ENCODE results near the gene TOR1AIP2. TPM values are rescaled to one million over a fixed set of nuclear protein-coding genes. Genes with fewer than 3 reads are reported as not detected.
A peak's percentile ranks its signal among the peaks of the same experiment; 100 is the strongest.

Gene TOR1AIP2
- total RNA-seq (10 to 100 TPM; 71.4 to 71.6 TPM), polyA plus RNA-seq (10.1 TPM)

- H3K4me3 Mint-ChIP-seq: peak within 1 kb of the TSS; percentile 89 to 98 (median 93)
- DNase-seq: peak; percentile 74 to 90 (median 79)
- H3K27ac Mint-ChIP-seq: peak within 1 kb of the TSS; percentile 81 to 98 (median 96)
- no peaks in the 10 kb centered on the region for H3K27me3 ChIP-seq (ENCODE audit: insufficient read depth, low read length, poor library complexity, severe bottlenecking)
- H3K4me1 Mint-ChIP-seq: peaks cover 45 to 68% (median 67%) of the 10 kb centered on the region in 3 donors
- H3K36me3 Mint-ChIP-seq: peaks cover 0 to 37% (median 6%) of the 10 kb centered on the region in 3 donors
- H3K4me3 ChIP-seq (ENCODE audit: low read length): peak within 1 kb of the TSS; percentile 90
- no peaks in the 10 kb centered on the region for H3K9me3 Mint-ChIP-seq
- ChIA-PET CTCF (interaction anchor here (1.4 to 2.6 kb wide), 3 partner anchors 10 to 68 kb away, joined by 3 to 13 read pairs (median 3); no protein-coding TSS in a partner anchor), POLR2A (no interaction called here)
- peaks cover 7% of the 10 kb centered on the region for H3K36me3 ChIP-seq (ENCODE audit: insufficient read depth, low read length)
- H3K9me3 ChIP-seq (ENCODE audit: low read length): no peaks in the 10 kb centered on the region
- H3K27me3 Mint-ChIP-seq: no peaks in the 10 kb centered on the region
- peaks cover 27% of the 10 kb centered on the region for H3K4me1 ChIP-seq (ENCODE audit: insufficient read depth, low read length)
- H3K27ac ChIP-seq (ENCODE audit: low read depth, low read length): peak within 1 kb of the TSS; percentile 85
These were observed at the start of gene TOR1AIP2 for GRCh38 chr1:179877586-179878265. Gene TOR1AIP2 (minus strand): TSS chr1:179877803. CDS start chr1:179852665, 25,138 bp downstream.

- Mint-ChIP-seq H3K9me3 (no peaks in the 10 kb centered on the region), H3K27me3 (peaks cover 0 to under 1% of the 10 kb centered on the region in 2 donors), H3K4me3 (no peak overlapping the region), H3K27ac (no peak overlapping the region), H3K4me1 (peaks cover 0 to 6% (median 0%) of the 10 kb centered on the region in 3 donors), H3K36me3 (peaks cover 0 to 1% (median under 1%) of the 10 kb centered on the region in 3 donors)
- Histone ChIP-seq H3K36me3 (ENCODE audit: insufficient read depth, low read length) (no peaks in the 10 kb centered on the region), H3K27me3 (ENCODE audit: insufficient read depth, low read length, poor library complexity, severe bottlenecking) (no peaks in the 10 kb centered on the region), H3K27ac (ENCODE audit: low read depth, low read length) (no peak overlapping the region), H3K9me3 (ENCODE audit: low read length) (no peaks in the 10 kb centered on the region), H3K4me3 (ENCODE audit: low read length) (no peak overlapping the region), H3K4me1 (ENCODE audit: insufficient read depth, low read length) (no peaks in the 10 kb centered on the region)
- POLR2A ChIA-PET: no interaction called here
- CTCF ChIA-PET: no interaction called here
- no peak for DNase-seq
These were observed 49.2 kb upstream of the TOR1AIP2 start for GRCh38 chr1:179926850-179927205.

DNA sequence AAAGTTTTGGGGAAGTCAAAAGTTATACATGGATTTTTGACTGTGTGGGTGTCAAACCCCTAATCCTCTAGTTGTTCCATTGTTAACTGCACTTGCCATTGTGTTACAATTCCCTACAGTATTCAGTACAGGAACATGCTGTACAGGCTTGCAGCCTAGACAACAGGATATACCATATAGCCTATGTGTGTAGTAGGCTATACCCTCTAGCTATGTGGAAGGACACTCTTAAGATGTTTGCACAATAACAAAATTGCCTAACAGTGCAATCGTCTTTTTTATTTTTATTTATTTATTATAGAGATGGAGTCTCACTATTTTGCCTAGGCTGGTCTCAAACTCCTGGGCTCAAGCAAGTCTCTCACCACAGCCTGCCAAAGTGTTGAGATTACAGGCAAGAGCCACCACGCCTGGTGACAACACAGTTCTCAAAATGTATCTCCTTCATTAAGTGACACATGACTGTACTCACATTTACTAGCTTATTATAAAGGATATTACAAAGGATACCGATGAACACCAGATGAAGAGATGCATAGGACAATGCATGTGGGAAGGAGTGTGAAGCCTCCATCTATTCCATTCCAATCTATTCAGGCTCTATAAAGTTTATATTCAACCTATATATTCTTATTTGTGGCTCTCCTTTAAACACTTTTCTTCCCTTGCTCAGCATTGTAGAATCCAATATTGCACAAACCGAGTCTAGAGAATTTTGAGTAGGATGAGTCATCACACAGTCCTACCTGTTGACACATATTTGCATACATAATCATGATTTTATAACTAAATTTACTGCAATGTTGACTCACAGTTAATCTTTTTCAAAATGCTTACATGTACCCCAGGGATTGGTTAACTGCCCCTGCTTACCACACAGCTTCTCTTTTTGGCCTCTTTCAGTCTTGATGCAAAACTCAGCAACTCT is 48.6 kb upstream of the TOR1AIP2 start:
- no peak overlapping the region for H3K4me3 Mint-ChIP-seq
- no peaks in the 10 kb centered on the region for H3K36me3 ChIP-seq (ENCODE audit: insufficient read depth, low read length)
- no peak overlapping the region for H3K27ac Mint-ChIP-seq
- peaks cover 0 to 6% (median 0%) of the 10 kb centered on the region in 3 donors for H3K4me1 Mint-ChIP-seq
- no peaks in the 10 kb centered on the region for H3K4me1 ChIP-seq (ENCODE audit: insufficient read depth, low read length)
- no peaks in the 10 kb centered on the region for H3K9me3 ChIP-seq (ENCODE audit: low read length)
- no peaks in the 10 kb centered on the region for H3K9me3 Mint-ChIP-seq
- peaks cover 0 to 6% (median 3%) of the 10 kb centered on the region in 3 donors for H3K36me3 Mint-ChIP-seq
- ChIA-PET POLR2A (no interaction called here), CTCF (no interaction called here)
- no peak overlapping the region for H3K27ac ChIP-seq (ENCODE audit: low read depth, low read length)
- no peaks in the 10 kb centered on the region for H3K27me3 Mint-ChIP-seq
- no peak overlapping the region for H3K4me3 ChIP-seq (ENCODE audit: low read length)
- no peaks in the 10 kb centered on the region for H3K27me3 ChIP-seq (ENCODE audit: insufficient read depth, low read length, poor library complexity, severe bottlenecking)
- DNase-seq: no peak

GRCh38 chr1:179925302-179925701 is 47.7 kb upstream of the TOR1AIP2 start:
- H3K4me1 ChIP-seq (ENCODE audit: insufficient read depth, low read length): no peaks in the 10 kb centered on the region
- H3K9me3 Mint-ChIP-seq: no peaks in the 10 kb centered on the region
- peaks cover 0 to 12% (median 3%) of the 10 kb centered on the region in 3 donors for H3K36me3 Mint-ChIP-seq
- ChIA-PET POLR2A (no interaction called here), CTCF (no interaction called here)
- H3K4me3 ChIP-seq (ENCODE audit: low read length): no peak overlapping the region
- H3K9me3 ChIP-seq (ENCODE audit: low read length): no peaks in the 10 kb centered on the region
- no peaks in the 10 kb centered on the region for H3K36me3 ChIP-seq (ENCODE audit: insufficient read depth, low read length)
- no peak overlapping the region for H3K27ac ChIP-seq (ENCODE audit: low read depth, low read length)
- no peak overlapping the region for H3K4me3 Mint-ChIP-seq
- no peaks in the 10 kb centered on the region for H3K27me3 Mint-ChIP-seq
- H3K27me3 ChIP-seq (ENCODE audit: insufficient read depth, low read length, poor library complexity, severe bottlenecking): no peaks in the 10 kb centered on the region
- no peak overlapping the region for H3K27ac Mint-ChIP-seq
- H3K4me1 Mint-ChIP-seq: peaks cover 0 to 6% (median 0%) of the 10 kb centered on the region in 3 donors
- no peak for DNase-seq

GRCh38 chr1:179924268-179924667 is 46.7 kb upstream of the TOR1AIP2 start:
- H3K36me3 Mint-ChIP-seq: peaks cover 0 to 21% (median 6%) of the 10 kb centered on the region in 3 donors
- no peaks in the 10 kb centered on the region for H3K27me3 Mint-ChIP-seq
- Histone ChIP-seq H3K9me3 (ENCODE audit: low read length) (no peaks in the 10 kb centered on the region), H3K4me3 (ENCODE audit: low read length) (no peak overlapping the region), H3K36me3 (ENCODE audit: insufficient read depth, low read length) (no peaks in the 10 kb centered on the region), H3K27ac (ENCODE audit: low read depth, low read length) (no peak overlapping the region), H3K4me1 (ENCODE audit: insufficient read depth, low read length) (no peaks in the 10 kb centered on the region), H3K27me3 (ENCODE audit: insufficient read depth, low read length, poor library complexity, severe bottlenecking) (no peaks in the 10 kb centered on the region)
- H3K9me3 Mint-ChIP-seq: no peaks in the 10 kb centered on the region
- no peak for DNase-seq
- no peak overlapping the region for H3K4me3 Mint-ChIP-seq
- peaks cover 0 to 10% (median 3%) of the 10 kb centered on the region in 3 donors for H3K4me1 Mint-ChIP-seq
- ChIA-PET POLR2A (no interaction called here), CTCF (no interaction called here)
- no peak overlapping the region for H3K27ac Mint-ChIP-seq

DNA sequence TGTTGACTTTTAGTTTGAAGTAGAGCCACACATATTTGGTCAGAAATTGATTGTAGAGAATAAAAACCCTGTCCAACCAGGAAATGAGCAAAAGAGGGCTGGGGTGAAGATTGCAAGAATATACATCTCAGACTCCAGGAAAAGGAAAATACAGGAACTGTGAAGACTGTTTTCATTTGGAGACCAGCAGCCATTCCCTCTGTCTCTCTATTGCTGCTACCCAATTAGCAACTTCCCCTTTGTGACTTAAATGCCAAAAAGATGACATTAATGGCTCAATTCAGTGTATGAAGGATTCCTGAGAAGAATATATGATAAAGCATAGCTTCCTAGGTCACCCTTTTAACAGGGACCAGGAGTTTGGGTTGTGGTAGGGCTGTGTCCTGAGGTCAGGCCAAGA is 45.4 kb upstream of the TOR1AIP2 start:
- Mint-ChIP-seq H3K4me1 (peaks cover 2 to 20% (median 11%) of the 10 kb centered on the region in 3 donors), H3K4me3 (no peak overlapping the region), H3K36me3 (peaks cover 0 to 33% (median 8%) of the 10 kb centered on the region in 3 donors), H3K27ac (peak overlapping the region in 3 of 8 donors; percentile 21 to 49 (median 32)), H3K9me3 (no peaks in the 10 kb centered on the region), H3K27me3 (no peaks in the 10 kb centered on the region)
- POLR2A ChIA-PET: no interaction called here
- Histone ChIP-seq H3K27me3 (ENCODE audit: insufficient read depth, low read length, poor library complexity, severe bottlenecking) (no peaks in the 10 kb centered on the region), H3K36me3 (ENCODE audit: insufficient read depth, low read length) (peaks cover 10% of the 10 kb centered on the region), H3K27ac (ENCODE audit: low read depth, low read length) (no peak overlapping the region), H3K9me3 (ENCODE audit: low read length) (no peaks in the 10 kb centered on the region), H3K4me1 (ENCODE audit: insufficient read depth, low read length) (no peaks in the 10 kb centered on the region), H3K4me3 (ENCODE audit: low read length) (no peak overlapping the region)
- no peak for DNase-seq
- CTCF ChIA-PET: no interaction called here

DNA sequence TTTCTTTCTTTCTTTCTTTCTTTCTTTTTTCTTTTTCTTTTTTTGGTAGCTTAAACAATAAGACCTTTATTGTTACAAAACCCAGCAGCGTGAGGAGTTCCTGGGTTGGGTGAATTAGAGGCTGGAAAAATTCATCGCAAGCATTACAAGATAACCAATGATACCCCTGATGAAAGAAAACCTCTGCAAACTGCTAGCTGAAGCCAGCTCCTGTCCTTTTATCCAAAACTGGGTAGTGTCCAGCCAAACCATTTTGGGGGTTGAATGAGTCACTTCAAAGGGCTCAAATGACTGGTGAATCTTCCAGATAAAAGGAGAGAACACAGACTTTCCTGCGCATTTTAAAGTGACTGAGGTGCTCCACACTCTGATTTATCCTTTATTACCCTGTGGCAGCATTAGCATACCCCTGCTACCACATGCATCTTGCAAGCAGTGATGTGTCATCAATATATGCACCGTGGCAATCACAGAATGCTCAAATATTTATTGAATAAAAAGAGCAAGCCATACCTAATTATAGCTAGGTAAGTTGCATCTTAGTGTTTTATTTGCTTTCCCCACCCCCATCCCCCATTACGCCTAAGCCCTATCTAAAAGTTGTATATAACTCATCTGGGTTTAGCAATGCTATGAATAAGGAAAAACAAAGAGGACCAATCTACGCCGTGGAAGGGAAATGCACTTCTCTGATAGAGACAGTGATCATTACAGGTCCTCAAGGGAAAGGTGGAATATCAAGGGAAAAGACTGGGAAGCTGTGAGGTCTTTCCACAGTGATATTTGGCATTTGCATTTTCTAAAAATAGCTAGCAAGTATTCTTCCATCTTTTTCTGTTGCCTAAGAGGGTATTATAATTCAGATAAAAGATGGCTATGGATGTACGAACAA is 44.6 kb upstream of the TOR1AIP2 start:
- H3K4me3 Mint-ChIP-seq: no peak overlapping the region
- H3K4me1 Mint-ChIP-seq: peaks cover 5 to 28% (median 19%) of the 10 kb centered on the region in 3 donors
- CTCF ChIA-PET: no interaction called here
- Histone ChIP-seq H3K9me3 (ENCODE audit: low read length) (no peaks in the 10 kb centered on the region), H3K27me3 (ENCODE audit: insufficient read depth, low read length, poor library complexity, severe bottlenecking) (no peaks in the 10 kb centered on the region), H3K4me3 (ENCODE audit: low read length) (no peak overlapping the region), H3K27ac (ENCODE audit: low read depth, low read length) (no peak overlapping the region), H3K4me1 (ENCODE audit: insufficient read depth, low read length) (no peaks in the 10 kb centered on the region), H3K36me3 (ENCODE audit: insufficient read depth, low read length) (peaks cover 18% of the 10 kb centered on the region)
- DNase-seq: no peak
- H3K27ac Mint-ChIP-seq: peak overlapping the region in 5 of 8 donors; percentile 15 to 77 (median 61)
- H3K36me3 Mint-ChIP-seq: peaks cover 0 to 41% (median 10%) of the 10 kb centered on the region in 3 donors
- no peaks in the 10 kb centered on the region for H3K9me3 Mint-ChIP-seq
- POLR2A ChIA-PET: interaction anchor here (0.7 kb wide), 1 partner anchor 44 kb away, joined by 3 read pairs; no protein-coding TSS in a partner anchor
- no peaks in the 10 kb centered on the region for H3K27me3 Mint-ChIP-seq
